SK-N-MC (cell line): ENCODE data around the gene ITGB2.

Experiments used
- DNase-seq: peaks from one replicate; pipeline ENCODE4 v3.0.0-alpha.2; 2011; ENCODE audit warnings: low read depth, low spot score
- H3K27ac ChIP-seq: fragments of 200-600 bp; sonication (generic); 2 replicates; pipeline ENCODE4 v1.5.1; 2016; ENCODE audit warnings: mixed run types
- H3K36me3 ChIP-seq: fragments of 200-600 bp; sonication (generic); 2 replicates; pipeline ENCODE4 v1.6.1; 2017; ENCODE audit warnings: antibody characterized with exemption, low read length, mixed read lengths; ENCODE audit not compliant: insufficient read depth
- H3K4me3 ChIP-seq: fragments of 200-600 bp; sonication (generic); 2 replicates; pipeline ENCODE4 v1.5.1; 2016
- H3K9ac ChIP-seq: fragments of 200-600 bp; sonication (generic); 2 replicates; pipeline ENCODE4 v1.8.0; 2017; ENCODE audit warnings: mixed run types, mixed read lengths; ENCODE audit not compliant: insufficient read length
- H3K9me3 ChIP-seq: fragments of 200-600 bp; sonication (generic); 2 replicates; pipeline ENCODE4 v1.6.1; 2017; ENCODE audit warnings: low read depth, mild to moderate bottlenecking, antibody characterized with exemption, low read length, moderate library complexity, mixed read lengths
- EZH2 ChIP-seq: fragments of 200-600 bp; sonication (generic); IDR thresholded peaks from one replicate; pipeline ENCODE4 v1.6.1; 2017; ENCODE audit warnings: antibody characterized with exemption
- FOXP2 ChIP-seq: optimal IDR thresholded peaks from 2 replicates; pipeline ENCODE3; 2011; ENCODE audit warnings: mild to moderate bottlenecking, moderate library complexity; ENCODE audit not compliant: insufficient read depth; ENCODE audit errors: extremely low read length, control extremely low read depth
- POLR2AphosphoS5 ChIP-seq: IDR thresholded peaks from 2 replicates; pipeline ENCODE4 v1.6.1; 2012; ENCODE audit warnings: mild to moderate bottlenecking, low read depth, low read length, borderline replicate concordance

The ITGB2 gene

GRCh38 chr21:44951186-44951915, 30.7 kb upstream of the ITGB2 start:
- no peak for DNase-seq
- Histone ChIP-seq H3K9ac (no peak overlapping the region), H3K27ac (no peak overlapping the region), H3K9me3 (no peaks in the 10 kb centered on the region), H3K36me3 (peaks cover 49% of the 10 kb centered on the region), H3K4me3 (no peak overlapping the region)
- TF ChIP-seq POLR2AphosphoS5 = no peak
- no peak for TF ChIP-seq FOXP2
- no peak for TF ChIP-seq EZH2

- no peak for TF ChIP-seq POLR2AphosphoS5
- TF ChIP-seq FOXP2 = no peak
- TF ChIP-seq EZH2 = no peak
- Histone ChIP-seq H3K36me3 (peaks cover 54% of the 10 kb centered on the region), H3K9me3 (no peaks in the 10 kb centered on the region), H3K4me3 (no peak overlapping the region), H3K9ac (no peak overlapping the region), H3K27ac (no peak overlapping the region)
- no peak for DNase-seq
Measured at GRCh38 chr21:44950351-44950750, 29.7 kb upstream of the ITGB2 start.

GRCh38 chr21:44949779-44950198, 29.1 kb upstream of the ITGB2 start:
- no peak for DNase-seq
- peaks cover 59% of the 10 kb centered on the region for H3K36me3 ChIP-seq
- no peak overlapping the region for H3K4me3 ChIP-seq
- TF ChIP-seq FOXP2 (no peak), POLR2AphosphoS5 (no peak), EZH2 (no peak)
- H3K9ac ChIP-seq = no peak overlapping the region
- H3K27ac ChIP-seq = no peak overlapping the region
- H3K9me3 ChIP-seq = no peaks in the 10 kb centered on the region

GRCh38 chr21:44949161-44949778, 28.6 kb upstream of the ITGB2 start:
- TF ChIP-seq FOXP2 (no peak), POLR2AphosphoS5 (no peak), EZH2 (no peak)
- no peak for DNase-seq
- Histone ChIP-seq H3K9ac (no peak overlapping the region), H3K4me3 (no peak overlapping the region), H3K36me3 (peaks cover 60% of the 10 kb centered on the region), H3K9me3 (no peaks in the 10 kb centered on the region), H3K27ac (no peak overlapping the region)

- no peak for DNase-seq
- Histone ChIP-seq H3K9me3 (no peaks in the 10 kb centered on the region), H3K27ac (no peak overlapping the region), H3K36me3 (peaks cover 60% of the 10 kb centered on the region), H3K9ac (no peak overlapping the region), H3K4me3 (no peak overlapping the region)
- no peak for TF ChIP-seq FOXP2
- TF ChIP-seq POLR2AphosphoS5 = no peak
- no peak for TF ChIP-seq EZH2
Measured at GRCh38 chr21:44948426-44949120, 27.9 kb upstream of the ITGB2 start.

GRCh38 chr21:44947930-44948331, 27.2 kb upstream of the ITGB2 start:
- Histone ChIP-seq H3K9ac (no peak overlapping the region), H3K9me3 (no peaks in the 10 kb centered on the region), H3K27ac (no peak overlapping the region), H3K36me3 (peaks cover 65% of the 10 kb centered on the region), H3K4me3 (no peak overlapping the region)
- TF ChIP-seq EZH2 = no peak
- TF ChIP-seq FOXP2 = no peak
- no peak for TF ChIP-seq POLR2AphosphoS5
- DNase-seq = no peak

- H3K36me3 ChIP-seq = peaks cover 71% of the 10 kb centered on the region
- H3K9me3 ChIP-seq = no peaks in the 10 kb centered on the region
- H3K9ac ChIP-seq = no peak overlapping the region
- DNase-seq = no peak
- TF ChIP-seq POLR2AphosphoS5 = no peak
- TF ChIP-seq FOXP2 = no peak
- no peak for TF ChIP-seq EZH2
- no peak overlapping the region for H3K27ac ChIP-seq
- no peak overlapping the region for H3K4me3 ChIP-seq
Measured at GRCh38 chr21:44947111-44947929, 26.6 kb upstream of the ITGB2 start.
